8988T (cell line): ENCODE measurements around the gene MRPL55.

Experiments used
- DNase-seq: peaks from one replicate; pipeline ENCODE4 v3.0.0; 2011

MRPL55 gene

DNA sequence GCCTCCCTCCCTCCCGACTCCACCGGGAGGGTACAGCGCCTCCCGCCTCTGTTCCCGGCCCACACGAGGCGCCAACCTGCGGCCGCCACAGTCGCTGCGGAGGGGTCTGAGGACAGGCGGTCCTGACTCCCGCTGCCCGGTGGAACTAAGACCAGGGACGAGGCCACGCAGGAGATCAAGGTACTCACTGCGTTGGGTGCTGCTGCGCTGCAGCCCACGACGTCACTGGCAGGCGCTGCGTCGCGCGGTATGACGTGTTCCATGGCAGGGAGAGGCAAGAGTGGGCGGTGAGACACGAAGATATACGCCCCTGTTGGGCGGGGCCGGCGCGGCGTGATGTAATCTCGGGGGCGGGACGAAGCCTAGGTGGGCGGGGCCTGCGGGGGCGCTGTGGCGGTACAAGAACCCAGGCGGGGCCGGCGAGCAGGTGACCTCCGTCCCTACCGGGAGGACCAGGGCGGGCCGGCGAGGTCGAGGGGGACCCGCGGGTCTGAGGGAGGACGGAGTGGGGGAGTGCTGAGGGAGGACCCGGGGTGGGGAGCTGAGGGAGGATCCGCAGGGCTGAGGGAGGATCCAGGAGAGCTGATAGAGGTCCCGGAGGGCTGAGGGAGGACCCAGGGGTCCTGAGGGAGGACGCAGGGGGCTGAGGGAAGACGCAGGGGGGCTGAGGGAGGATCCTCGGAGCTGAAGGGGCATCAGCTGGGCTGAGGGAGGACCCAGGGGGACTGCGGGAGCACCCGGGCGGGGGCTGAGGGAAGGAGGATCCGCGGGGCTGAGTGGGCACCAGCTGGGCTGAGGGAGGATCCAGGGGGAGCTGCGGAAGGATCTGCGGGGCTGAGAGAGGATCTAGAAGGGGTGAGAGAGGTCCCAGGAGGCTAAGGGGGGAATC is at the start of gene MRPL55:
MRPL55 (minus strand) TSS at position 227 of the 889 bp plus-strand sequence. CDS start 1,039 bp downstream, outside the sequence.
- DNase-seq = peak; percentile 90

DNA sequence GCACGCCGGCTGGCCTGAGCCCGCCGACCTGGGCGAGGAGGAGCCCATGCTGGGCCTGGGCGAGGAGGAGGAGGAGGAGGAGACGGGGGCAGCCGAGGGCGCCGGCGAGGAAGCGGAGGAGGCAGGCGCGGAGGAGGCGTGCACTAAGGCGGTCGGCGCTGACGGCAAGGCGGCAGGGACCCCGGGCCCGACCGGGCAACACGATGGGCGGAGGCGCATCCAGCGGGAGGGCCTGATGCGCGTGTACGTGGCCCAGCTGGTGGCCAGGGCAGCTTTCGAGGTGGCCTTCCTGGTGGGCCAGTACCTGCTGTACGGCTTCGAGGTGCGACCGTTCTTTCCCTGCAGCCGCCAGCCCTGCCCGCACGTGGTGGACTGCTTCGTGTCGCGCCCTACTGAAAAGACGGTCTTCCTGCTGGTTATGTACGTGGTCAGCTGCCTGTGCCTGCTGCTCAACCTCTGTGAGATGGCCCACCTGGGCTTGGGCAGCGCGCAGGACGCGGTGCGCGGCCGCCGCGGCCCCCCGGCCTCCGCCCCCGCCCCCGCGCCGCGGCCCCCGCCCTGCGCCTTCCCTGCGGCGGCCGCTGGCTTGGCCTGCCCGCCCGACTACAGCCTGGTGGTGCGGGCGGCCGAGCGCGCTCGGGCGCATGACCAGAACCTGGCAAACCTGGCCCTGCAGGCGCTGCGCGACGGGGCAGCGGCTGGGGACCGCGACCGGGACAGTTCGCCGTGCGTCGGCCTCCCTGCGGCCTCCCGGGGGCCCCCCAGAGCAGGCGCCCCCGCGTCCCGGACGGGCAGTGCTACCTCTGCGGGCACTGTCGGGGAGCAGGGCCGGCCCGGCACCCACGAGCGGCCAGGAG is 49.3 kb upstream of the MRPL55 start:
- no peak for DNase-seq

GRCh38 chr1:228157729-228158126 is 48.6 kb upstream of the MRPL55 start:
- DNase-seq = no peak

DNA sequence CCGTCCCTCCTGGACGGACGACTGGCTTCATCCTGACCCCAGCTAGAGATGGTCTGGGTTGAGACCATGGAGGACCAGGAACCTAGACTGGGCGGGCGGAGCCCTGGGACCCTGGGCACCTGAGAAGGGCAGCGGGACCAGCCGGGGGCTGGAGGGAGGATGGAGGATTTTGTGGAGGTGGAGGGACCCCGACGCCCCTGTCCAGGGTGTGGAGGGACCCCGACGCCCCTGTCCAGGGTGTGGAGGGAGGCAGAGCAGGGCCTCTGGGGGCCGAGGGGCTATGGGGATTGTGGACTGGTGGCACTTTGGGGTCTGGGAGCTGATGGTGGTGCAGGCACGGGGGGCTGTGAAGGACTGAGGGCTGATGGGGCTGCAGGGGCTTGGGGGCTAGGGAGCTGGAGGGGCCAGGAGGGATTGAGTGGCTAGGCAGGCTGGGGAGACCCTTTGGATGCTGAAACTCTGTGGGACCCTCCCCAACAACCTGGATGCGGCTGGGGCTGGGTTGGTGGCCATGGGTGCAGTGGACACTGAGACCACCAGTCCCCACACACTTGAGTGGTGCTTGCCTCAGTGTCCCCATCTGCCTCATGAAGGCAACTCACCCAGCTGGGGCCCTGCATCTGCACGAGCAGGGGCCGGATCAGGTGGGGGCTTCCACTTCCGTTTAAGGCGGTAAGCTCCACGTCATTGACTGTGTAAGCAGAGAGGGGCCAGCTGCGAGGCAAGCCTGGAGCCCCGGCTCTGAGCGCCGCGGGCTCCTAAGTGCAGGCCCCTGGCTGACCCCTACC is 48.0 kb upstream of the MRPL55 start:
- DNase-seq = no peak

DNA sequence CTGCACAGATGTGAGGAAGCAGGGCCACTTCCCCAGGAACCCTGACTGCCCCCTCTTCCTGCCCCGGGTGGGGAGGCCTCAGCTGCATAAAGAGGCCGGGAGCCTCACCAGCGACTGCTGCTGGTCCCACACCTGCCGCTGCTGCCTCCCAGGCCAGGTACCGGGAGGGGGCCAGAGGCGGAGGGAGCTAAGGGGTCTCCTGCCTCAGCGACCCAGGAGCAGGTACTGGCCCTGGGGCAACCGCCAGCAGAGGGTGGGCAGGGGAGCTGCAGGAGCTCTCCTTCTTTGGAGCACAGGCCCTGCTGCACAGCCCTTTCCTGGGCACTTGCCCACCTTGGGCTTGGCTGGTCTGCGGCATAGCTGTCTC is 47.4 kb upstream of the MRPL55 start:
- DNase-seq = no peak

GRCh38 chr1:228155596-228156514 is 46.8 kb upstream of the MRPL55 start:
- no peak for DNase-seq

DNA sequence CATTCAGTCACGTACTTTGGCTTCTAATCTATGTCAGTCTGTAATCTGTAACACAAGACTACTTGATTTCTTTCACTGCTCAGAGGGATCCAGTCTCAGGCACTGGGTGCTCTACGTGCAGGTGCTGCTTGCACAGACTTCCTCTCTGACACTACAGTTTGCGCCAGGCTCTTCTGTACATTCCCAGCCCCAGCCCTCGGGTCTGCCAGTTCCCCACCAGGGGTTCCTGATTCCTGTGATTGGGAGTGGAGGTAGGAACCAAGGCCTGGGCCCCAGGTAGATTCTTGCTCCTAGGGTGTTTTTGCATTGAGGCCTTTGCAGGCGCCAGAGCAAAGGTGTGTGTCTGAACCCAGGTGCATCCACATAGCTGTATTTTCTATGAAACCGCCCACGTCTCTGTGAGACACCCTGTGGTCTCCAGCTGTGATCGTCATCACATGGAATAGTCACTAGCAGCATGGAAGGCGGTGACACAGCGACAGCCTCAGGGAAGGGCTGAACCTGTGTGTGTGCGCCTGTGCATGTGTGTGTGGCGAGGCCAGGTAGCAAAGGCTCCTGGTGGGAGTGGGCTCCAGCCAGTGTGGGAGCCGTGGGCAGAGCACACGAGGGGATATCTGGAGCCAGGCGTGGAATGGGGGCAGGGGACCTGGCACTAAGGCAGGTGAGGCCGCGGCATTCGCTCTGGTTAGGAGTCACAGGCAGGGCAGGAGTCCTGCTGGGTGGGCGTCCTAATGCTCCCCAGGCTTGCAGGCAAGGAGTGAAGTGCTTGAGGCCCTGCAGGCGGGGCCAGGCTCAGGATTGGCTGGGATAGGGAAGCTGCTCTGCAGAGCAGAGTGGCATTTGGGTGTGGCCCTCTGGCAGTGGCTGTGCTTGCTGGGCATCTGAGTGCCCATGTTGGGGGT is 45.8 kb upstream of the MRPL55 start:
- no peak for DNase-seq

- no peak for DNase-seq
Observed at GRCh38 chr1:228154021-228154669, 45.0 kb upstream of the MRPL55 start.

DNA sequence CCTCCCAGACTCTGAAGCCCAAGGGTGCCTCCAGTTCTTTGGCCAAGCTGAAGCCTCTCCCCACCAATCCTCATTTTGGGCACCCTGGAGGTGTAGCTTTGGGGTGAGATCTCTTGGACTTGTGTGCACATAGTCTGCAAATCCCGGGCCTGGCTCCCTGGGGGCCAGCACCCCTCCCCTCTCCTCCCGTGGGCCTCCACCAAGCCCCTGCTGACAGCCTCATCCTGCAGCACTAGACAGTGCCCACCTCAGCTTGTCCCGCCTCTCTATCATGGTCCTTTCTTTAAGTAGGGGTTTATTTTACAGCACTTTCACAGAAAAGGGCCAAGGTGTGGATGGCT is 43.8 kb upstream of the MRPL55 start:
- no peak for DNase-seq

- DNase-seq = no peak
Observed at GRCh38 chr1:228152097-228152917, 43.2 kb upstream of the MRPL55 start.

GRCh38 chr1:228151180-228151925 is 42.3 kb upstream of the MRPL55 start:
- DNase-seq = no peak

DNA sequence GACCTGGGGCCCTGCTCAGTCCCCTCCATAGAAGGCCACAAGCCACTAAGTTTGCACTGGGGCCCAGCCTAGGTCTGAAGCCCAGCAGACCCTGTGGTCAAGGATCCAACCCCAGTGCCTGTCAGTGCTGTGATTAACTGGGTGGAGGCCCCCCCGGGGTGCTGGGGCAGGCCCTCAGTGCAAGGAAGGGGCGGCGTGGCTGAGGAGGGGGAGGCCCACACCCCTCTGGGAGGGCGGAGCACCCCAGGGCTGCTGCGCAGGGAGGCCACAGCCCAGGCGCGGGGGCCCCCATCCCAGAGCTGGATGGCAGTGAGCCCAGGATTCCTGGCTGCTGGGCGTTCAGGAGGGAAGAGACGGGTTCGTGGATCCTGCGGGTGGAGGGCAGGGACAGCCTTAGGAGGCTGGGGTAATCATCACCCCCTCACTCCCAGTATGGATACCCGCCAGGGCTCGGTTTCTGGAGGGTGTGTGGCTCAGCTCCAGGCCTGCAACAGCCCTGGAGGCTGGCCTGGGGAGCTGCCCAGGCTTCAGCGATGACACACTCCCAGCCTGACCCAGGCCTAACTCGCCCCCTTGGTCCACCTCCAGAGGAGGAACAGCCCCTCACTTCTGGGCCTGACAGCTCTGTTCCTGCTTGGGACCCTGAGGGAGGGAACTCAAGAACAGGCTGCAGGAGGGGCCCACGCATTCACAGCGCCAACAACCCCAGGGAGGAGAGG is 41.5 kb upstream of the MRPL55 start:
- no peak for DNase-seq

DNA sequence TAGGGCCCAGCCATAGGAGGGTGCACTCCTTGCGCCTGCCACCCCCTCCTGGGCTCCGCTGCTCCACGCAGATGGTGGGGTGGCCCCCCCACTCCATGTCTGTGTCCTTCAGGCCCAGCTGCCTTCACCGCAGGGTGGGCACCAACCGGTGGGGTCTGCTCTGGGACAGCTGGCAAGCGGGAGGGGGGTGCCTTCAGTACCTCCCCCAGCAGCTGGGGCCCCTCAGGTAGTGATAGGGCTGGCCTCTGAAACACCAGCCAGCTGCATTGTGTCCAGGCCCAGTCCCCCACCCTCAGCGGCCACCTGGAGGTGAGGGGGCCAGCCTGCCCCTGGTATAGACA is 41.0 kb upstream of the MRPL55 start:
- DNase-seq = no peak

DNA sequence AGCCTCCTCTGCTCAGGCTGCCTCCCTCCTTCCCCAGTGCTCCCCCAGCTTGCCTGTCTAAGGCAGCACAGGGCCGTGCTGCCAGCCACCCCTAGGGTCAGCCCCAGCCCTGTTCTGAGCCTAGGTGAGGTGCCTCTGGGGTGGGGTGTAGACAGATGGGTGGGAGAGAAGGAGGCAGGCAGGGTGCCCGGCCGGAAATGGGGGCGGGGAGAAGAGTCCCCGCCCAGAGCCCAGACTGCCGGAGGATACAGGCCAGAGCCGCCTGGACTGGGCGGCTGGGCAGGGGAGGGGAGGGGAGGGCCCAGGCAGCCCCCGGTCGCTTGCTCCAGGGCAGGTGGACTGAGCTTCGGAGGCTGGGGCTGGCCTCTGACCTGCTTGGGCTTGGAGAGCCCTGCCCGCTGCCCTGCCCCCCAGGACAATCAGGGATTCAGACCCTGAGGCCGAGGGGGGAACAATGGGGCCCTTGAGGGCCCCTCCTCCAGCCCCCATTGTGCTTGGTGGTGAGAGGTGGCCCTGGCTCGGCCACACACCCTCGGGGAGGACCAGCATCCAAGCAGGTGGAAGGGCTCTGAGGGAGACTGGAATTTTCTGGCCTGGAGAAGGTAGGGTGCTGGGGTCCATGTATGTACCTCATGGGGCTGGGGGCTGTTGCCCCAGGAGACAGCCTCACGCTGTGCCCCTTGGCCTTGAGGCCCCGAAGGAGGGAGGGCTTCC is 40.5 kb upstream of the MRPL55 start, which contains the start of gene GJC2:
GJC2 (plus strand) TSS at position 525 of the 714 bp plus-strand sequence. CDS start 7,829 bp downstream, outside the sequence.
- DNase-seq = no peak

GRCh38 chr1:228148935-228149405 is 39.9 kb upstream of the MRPL55 start:
- no peak for DNase-seq

- no peak for DNase-seq
Observed at GRCh38 chr1:228148196-228148861, 39.2 kb upstream of the MRPL55 start.

DNA sequence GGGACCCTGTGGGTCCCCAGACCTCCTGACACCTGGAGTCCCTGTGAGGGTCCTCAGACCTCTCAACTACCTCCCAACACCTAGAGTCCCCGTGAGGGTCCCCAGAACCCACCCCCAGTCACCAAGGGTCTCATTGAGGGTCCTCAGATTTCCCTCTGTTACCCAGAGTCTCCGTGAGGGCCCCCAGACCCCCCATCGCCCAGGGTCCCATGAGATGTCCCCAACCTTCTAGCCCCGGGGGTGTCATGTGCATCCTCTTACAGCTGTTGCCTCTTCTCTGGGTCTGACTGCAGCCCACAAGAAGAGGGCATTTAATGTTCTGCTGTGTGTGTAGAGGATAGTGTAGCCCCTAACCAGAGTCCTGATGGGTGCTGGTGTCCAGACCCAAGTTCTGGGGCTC is 38.7 kb upstream of the MRPL55 start:
- no peak for DNase-seq
